Stomach (tissue), 9 donors: Measurements from ENCODE around the gene RTN3. TPM values are rescaled to one million over a fixed set of nuclear protein-coding genes. Genes with fewer than 3 reads are reported as not detected.
A peak's percentile ranks its signal among the peaks of the same experiment; 100 is the strongest.

Experiments used
- DNase-seq, 2 donors: peaks; one replicate each; pipeline versions ENCODE4 v3.0.0 to v3.0.0-alpha.2; 2013 to 2019
- H3K27ac ChIP-seq, 5 donors: fragments of 200-600 bp in 4 of 5; sonication (generic) in 4 of 5; one replicate each; pipeline ENCODE4 v1.5.1; 2013 to 2019; ENCODE audit warnings: mild to moderate bottlenecking in 1 of 5, moderate library complexity in 1 of 5
- H3K27me3 ChIP-seq, 3 donors: fragments of 200-600 bp; sonication (generic); one replicate each; pipeline ENCODE4 v1.5.1; 2017 to 2019; ENCODE audit warnings: mixed run types in 1 of 3
- H3K36me3 ChIP-seq, 4 donors: fragments of 200-600 bp; sonication (generic); 1 replicate in 3 of 4; 2 replicates in 1 of 4; pipeline ENCODE4 v1.5.1; 2016 to 2019
- H3K4me1 ChIP-seq, 4 donors: fragments of 200-600 bp; sonication (generic); one replicate each; pipeline ENCODE4 v1.5.1; 2016 to 2019
- H3K4me3 ChIP-seq, 4 donors: fragments of 200-600 bp; sonication (generic) in 3 of 4; one replicate each; pipeline ENCODE4 v1.5.1; 2016 to 2019; ENCODE audit warnings: mild to moderate bottlenecking in 1 of 4
- H3K9me3 ChIP-seq, 4 donors: fragments of 200-600 bp; sonication (generic); one replicate each; pipeline ENCODE4 v1.5.1; 2016 to 2019
- CTCF ChIP-seq, 7 experiments: fragments of 450-650 bp in 4 of 7; fragments of 200-600 bp in 3 of 7; sonication (generic) in 3 of 7; IDR thresholded peaks; one replicate each; pipeline ENCODE4 v1.5.1; 2016 to 2019; ENCODE audit warnings: antibody characterized with exemption in 7 of 7, control low read depth in 2 of 7, mild to moderate bottlenecking in 1 of 7
- EP300 ChIP-seq: sonication (generic); formaldehyde crosslinking; IDR thresholded peaks from one replicate; pipeline ENCODE4 v1.6.1; 2017; ENCODE audit warnings: antibody characterized with exemption
- POLR2A ChIP-seq, 4 donors: fragments of 450-650 bp; IDR thresholded peaks; one replicate each; pipeline ENCODE4 v1.6.1; 2016; ENCODE audit warnings: antibody characterized with exemption in 4 of 4, control low read depth in 2 of 4, mild to moderate bottlenecking in 1 of 4, moderate library complexity in 1 of 4
- POLR2AphosphoS5 ChIP-seq, 3 donors: sonication (generic); formaldehyde crosslinking; IDR thresholded peaks; one replicate each; pipeline ENCODE4 v1.6.1; 2016; ENCODE audit warnings: antibody characterized with exemption in 3 of 3
- WGBS, 5 donors: extraction: QIAGEN DNeasy Blood & Tissue Kit in 3 of 5; methylation state at CpG; one replicate each; pipeline versions ENCODE4 v1.1.5 to v1.1.7; 2013 to 2018; 5-methylcytosine and 5-hydroxymethylcytosine counted together
- intact Hi-C: fragments of 100-400 bp; cut with DNase I; formaldehyde crosslinking; loops from one replicate; pipeline ENCODE4 v1.15.1; 2023; ENCODE audit warnings: low total_unique reads
- polyA plus RNA-seq, 3 donors: library from polyadenylated mRNA; stranded (reverse); fragments of 200-250 nt; gene quantifications; one replicate each; pipeline ENCODE4 v1.2.3, GENCODE V29; 2013
- total RNA-seq, 5 donors: library from RNA; depleted of rRNA; stranded (reverse); fragments of >200 nt; gene quantifications; one replicate each; pipeline versions ENCODE4 v1.1.0 to v1.2.3, GENCODE V29; 2014 to 2016
- donor health status: healthy with polysubstance abuse.
- donor health status: Bipolar disorder and iron deficiency.
- donor health status: healthy.

Gene RTN3
- total and polyA plus RNA-seq, 8 donors = 22.2 to 83.8 (median 30.3) TPM

- no peak for TF ChIP-seq CTCF (IDR thresholded peaks at IDR 0.05)
- no peak for TF ChIP-seq POLR2AphosphoS5 (IDR thresholded peaks at IDR 0.05)
- no peak for TF ChIP-seq EP300
- TF ChIP-seq POLR2A (IDR thresholded peaks at IDR 0.05) = no peak
- Histone ChIP-seq H3K27me3 (no peaks in the 10 kb centered on the region), H3K27ac (no peak overlapping the region), H3K4me3 (no peak overlapping the region), H3K9me3 (no peaks in the 10 kb centered on the region), H3K36me3 (no peaks in the 10 kb centered on the region), H3K4me1 (peaks cover 24 to 33% (median 28%) of the 10 kb centered on the region in 4 donors)
- no peak for DNase-seq
- intact Hi-C loops = no loop called here
- 75 to 98% (median 90%) methylated on average over 1 of the region's 1 CpG for WGBS, 5 donors
These were observed 8.3 kb upstream of the RTN3 start for GRCh38 chr11:63672936-63673539.

- Histone ChIP-seq H3K4me3 (no peak overlapping the region), H3K4me1 (peaks cover 19 to 27% (median 23%) of the 10 kb centered on the region in 4 donors), H3K36me3 (no peaks in the 10 kb centered on the region), H3K27me3 (no peaks in the 10 kb centered on the region), H3K9me3 (no peaks in the 10 kb centered on the region), H3K27ac (no peak overlapping the region)
- intact Hi-C loops = no loop called here
- 61 to 77% (median 73%) methylated on average over 4 of the region's 4 CpGs for WGBS, 5 donors
- DNase-seq = no peak
- TF ChIP-seq EP300 (no peak), POLR2A (IDR thresholded peaks at IDR 0.05) (no peak), CTCF (IDR thresholded peaks at IDR 0.05) (no peak), POLR2AphosphoS5 (IDR thresholded peaks at IDR 0.05) (no peak)
These were observed 7.7 kb upstream of the RTN3 start for GRCh38 chr11:63673579-63673978.

- no peak for TF ChIP-seq POLR2AphosphoS5 (IDR thresholded peaks at IDR 0.05)
- TF ChIP-seq POLR2A (IDR thresholded peaks at IDR 0.05) = no peak
- no peak for TF ChIP-seq EP300
- H3K4me1 ChIP-seq = peaks cover 17 to 43% (median 31%) of the 10 kb centered on the region in 4 donors
- intact Hi-C loops = loop anchor here (10.0 kb wide), 1 partner anchor 54 kb away; no protein-coding TSS in a partner anchor
- H3K27me3 ChIP-seq = no peaks in the 10 kb centered on the region
- peak overlapping the region; percentile 10 to 100 (median 96) for H3K27ac ChIP-seq
- DNase-seq = peak in 1 of 2 donors; percentile 48
- H3K36me3 ChIP-seq = no peaks in the 10 kb centered on the region
- no peaks in the 10 kb centered on the region for H3K9me3 ChIP-seq
- WGBS, 5 donors = 3 to 6% (median 5%) methylated on average over 16 to 18 of the region's 18 CpGs
- H3K4me3 ChIP-seq = peak overlapping the region; percentile 79 to 92 (median 82)
These were observed 423 bp upstream of the RTN3 start for GRCh38 chr11:63680834-63681320.

GRCh38 chr11:63682066-63683021 lies 1.0 kb downstream of the RTN3 start:
- intact Hi-C loops = loop anchor here (10.0 kb wide), 1 partner anchor 52 kb away; no protein-coding TSS in a partner anchor
- Histone ChIP-seq H3K27ac (peak overlapping the region; percentile 96 to 100 (median 96)), H3K9me3 (no peaks in the 10 kb centered on the region), H3K4me1 (peaks cover 17 to 55% (median 38%) of the 10 kb centered on the region in 4 donors), H3K27me3 (no peaks in the 10 kb centered on the region), H3K36me3 (no peaks in the 10 kb centered on the region), H3K4me3 (peak overlapping the region; percentile 79 to 92 (median 82))
- DNase-seq = peak in 1 of 2 donors; percentile 67
- 4 to 6% (median 4%) methylated on average over 19 of the region's 19 CpGs for WGBS, 5 donors
- TF ChIP-seq POLR2AphosphoS5 (IDR thresholded peaks at IDR 0.05) (no peak), CTCF (IDR thresholded peaks at IDR 0.05) (peak in 1 of 7 experiments; percentile 24), EP300 (no peak), POLR2A (IDR thresholded peaks at IDR 0.05) (no peak)
